DOHH2 (cell line): ENCODE results near the gene DMD.

Experiments used
- H3F3A ChIP-seq: fragments of 200-600 bp; sonication (generic), shearing (Covaris generic); 2 replicates; pipeline ENCODE4 v1.6.0; 2016; ENCODE audit warnings: antibody characterized with exemption, mild to moderate bottlenecking; ENCODE audit not compliant: control insufficient read depth, insufficient read depth
- H3K27ac ChIP-seq: fragments of 200-600 bp; sonication (generic); 2 replicates; pipeline ENCODE4 v1.5.1; 2014; ENCODE audit warnings: low read depth, mild to moderate bottlenecking, low read length, moderate library complexity
- H3K27me3 ChIP-seq: fragments of 200-600 bp; sonication (generic); 2 replicates; pipeline ENCODE4 v1.6.1; 2014; ENCODE audit warnings: mild to moderate bottlenecking, low read length, mixed read lengths; ENCODE audit not compliant: control insufficient read depth
- H3K36me3 ChIP-seq: fragments of 200-600 bp; sonication (generic); 2 replicates; pipeline ENCODE4 v1.6.1; 2014; ENCODE audit warnings: mild to moderate bottlenecking, low read length, moderate library complexity, mixed read lengths; ENCODE audit not compliant: control insufficient read depth
- H3K4me1 ChIP-seq: fragments of 200-600 bp; sonication (generic); 2 replicates; pipeline ENCODE4 v1.6.1; 2014; ENCODE audit warnings: mild to moderate bottlenecking, low read length, mixed read lengths; ENCODE audit not compliant: control insufficient read depth
- H3K4me2 ChIP-seq: fragments of 200-600 bp; sonication (generic); 2 replicates; pipeline ENCODE4 v1.6.0; 2014; ENCODE audit warnings: mild to moderate bottlenecking, low read length, moderate library complexity
- H3K4me3 ChIP-seq: fragments of 200-600 bp; sonication (generic); 2 replicates; pipeline ENCODE4 v1.5.1; 2014; ENCODE audit warnings: mild to moderate bottlenecking, low read length, mixed read lengths
- H3K79me2 ChIP-seq: fragments of 200-600 bp; sonication (generic); 2 replicates; pipeline ENCODE4 v1.6.1; 2014; ENCODE audit warnings: mild to moderate bottlenecking, low read length, mixed read lengths; ENCODE audit not compliant: control insufficient read depth
- H3K9me2 ChIP-seq: fragments of 200-600 bp; sonication (generic); replicated peaks from 2 replicates; pipeline ENCODE4 v1.6.1; 2014; ENCODE audit warnings: mild to moderate bottlenecking, low read length, mixed read lengths; ENCODE audit not compliant: control insufficient read depth
- H3K9me3 ChIP-seq: fragments of 200-600 bp; sonication (generic); 2 replicates; pipeline ENCODE4 v1.6.1; 2014; ENCODE audit warnings: antibody characterized with exemption, low read length, mixed read lengths; ENCODE audit not compliant: control insufficient read depth, insufficient read depth
- H4K20me1 ChIP-seq: fragments of 200-600 bp; sonication (generic); 2 replicates; pipeline ENCODE4 v1.6.0; 2014; ENCODE audit warnings: low read depth, mild to moderate bottlenecking, antibody characterized with exemption, low read length, moderate library complexity; ENCODE audit not compliant: control insufficient read depth, insufficient read depth
- CTCF ChIP-seq: fragments of 200-600 bp; sonication (generic); IDR thresholded peaks from one replicate; pipeline ENCODE4 v1.5.1; 2014; ENCODE audit warnings: antibody characterized with exemption, mild to moderate bottlenecking, low read depth, low read length; ENCODE audit not compliant: poor library complexity, severe bottlenecking
- EZH2phosphoT487 ChIP-seq: fragments of 200-600 bp; sonication (generic); IDR thresholded peaks from 2 replicates; pipeline ENCODE4 v1.6.1; 2017; ENCODE audit warnings: borderline replicate concordance, mild to moderate bottlenecking, antibody characterized with exemption, low read length, moderate library complexity, mixed read lengths

Gene DMD

GRCh38 chrX:31356275-31357212, 1854.8 kb downstream of the DMD start:
- no peaks in the 10 kb centered on the region for H4K20me1 ChIP-seq
- no peaks in the 10 kb centered on the region for H3K79me2 ChIP-seq
- no peak for TF ChIP-seq CTCF
- no peak for TF ChIP-seq EZH2phosphoT487
- no peaks in the 10 kb centered on the region for H3K4me1 ChIP-seq
- no peaks in the 10 kb centered on the region for H3K9me2 ChIP-seq
- H3K4me3 ChIP-seq, result no peak overlapping the region
- H3K9me3 ChIP-seq, result no peaks in the 10 kb centered on the region
- H3K27me3 ChIP-seq, result no peaks in the 10 kb centered on the region
- no peak overlapping the region for H3K27ac ChIP-seq
- no peaks in the 10 kb centered on the region for H3K36me3 ChIP-seq
- H3K4me2 ChIP-seq, result no peak overlapping the region
- H3F3A ChIP-seq, result no peaks in the 10 kb centered on the region

- Histone ChIP-seq H3K36me3 (no peaks in the 10 kb centered on the region), H3K9me3 (no peaks in the 10 kb centered on the region), H4K20me1 (no peaks in the 10 kb centered on the region), H3K4me3 (no peak overlapping the region), H3K27me3 (no peaks in the 10 kb centered on the region), H3K4me1 (no peaks in the 10 kb centered on the region), H3K27ac (no peak overlapping the region), H3F3A (no peaks in the 10 kb centered on the region), H3K4me2 (no peak overlapping the region), H3K9me2 (no peaks in the 10 kb centered on the region), H3K79me2 (no peaks in the 10 kb centered on the region)
- TF ChIP-seq EZH2phosphoT487 (no peak), CTCF (no peak)
Measured at GRCh38 chrX:31355206-31355955, 1856.0 kb downstream of the DMD start.

- H3K36me3 ChIP-seq, result no peaks in the 10 kb centered on the region
- no peak overlapping the region for H3K27ac ChIP-seq
- no peak overlapping the region for H3K4me3 ChIP-seq
- no peaks in the 10 kb centered on the region for H3K79me2 ChIP-seq
- no peaks in the 10 kb centered on the region for H3K4me1 ChIP-seq
- TF ChIP-seq EZH2phosphoT487, result no peak
- no peak for TF ChIP-seq CTCF
- no peaks in the 10 kb centered on the region for H3K27me3 ChIP-seq
- no peaks in the 10 kb centered on the region for H3K9me3 ChIP-seq
- H3K4me2 ChIP-seq, result no peak overlapping the region
- no peaks in the 10 kb centered on the region for H3F3A ChIP-seq
- no peaks in the 10 kb centered on the region for H4K20me1 ChIP-seq
- no peaks in the 10 kb centered on the region for H3K9me2 ChIP-seq
Measured at GRCh38 chrX:31353095-31353494, 1858.3 kb downstream of the DMD start.
